ENCODE measurements around the gene RNF187. TPM values are rescaled to one million over a fixed set of nuclear protein-coding genes. Genes with fewer than 3 reads are reported as not detected.

RNF187 gene
- total RNA-seq, 1 donor from 2014 or later: 79.8 TPM

DNA sequence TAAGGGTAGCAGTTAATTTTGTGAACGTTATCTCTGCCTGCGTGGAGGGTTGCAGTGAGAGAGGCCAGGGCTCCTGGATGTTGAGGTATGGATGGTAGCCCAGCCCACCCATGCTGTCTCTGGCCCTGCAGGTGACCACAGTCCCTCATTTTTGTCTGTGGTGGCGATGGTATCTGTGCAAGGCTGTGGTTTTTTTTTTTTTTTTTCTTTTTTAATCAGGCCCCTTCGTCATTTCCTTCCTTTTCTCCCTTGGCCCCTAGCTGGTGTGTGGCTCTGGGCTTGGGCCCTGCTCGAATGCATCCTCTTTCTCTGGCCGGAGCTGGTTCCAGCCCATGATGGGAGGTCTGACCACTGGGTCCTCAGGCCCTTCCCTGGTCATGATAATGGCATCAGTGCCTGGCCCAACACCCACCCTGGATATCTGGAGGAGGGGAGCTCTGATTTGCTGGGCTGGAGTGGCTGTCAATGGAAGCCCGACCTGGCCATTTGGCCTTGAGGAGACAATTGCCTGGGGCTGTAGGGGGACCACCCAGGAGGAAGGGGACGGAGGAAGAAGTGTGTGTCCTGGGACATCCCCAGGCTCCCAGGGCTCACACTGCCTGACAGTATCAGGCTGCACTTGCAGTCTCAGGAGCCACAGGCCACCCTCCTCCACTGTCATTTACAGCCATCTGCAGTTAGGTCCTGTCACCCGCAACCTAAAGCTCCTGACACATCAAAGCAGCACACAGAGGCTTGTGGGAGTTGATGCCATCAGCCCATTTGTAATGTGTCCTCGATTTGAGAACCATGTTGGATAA, 8.1 kb upstream of the RNF187 start:
- intact Hi-C loops (cut with DNase I): no loop called here
- H3K27ac ChIP-seq: peak overlapping the region; percentile 47
- peaks cover 4% of the 10 kb centered on the region for H3K27me3 ChIP-seq (ENCODE audit: low read depth)
- no peaks in the 10 kb centered on the region for H3K36me3 ChIP-seq
- DNase-seq (no peak), ATAC-seq (peak; percentile 19 to 46)
- H3K9me3 ChIP-seq: no peaks in the 10 kb centered on the region
- no peak overlapping the region for H3K4me3 ChIP-seq
- H3K4me1 ChIP-seq: peaks cover 9% of the 10 kb centered on the region
- TF ChIP-seq, protein P1, sequence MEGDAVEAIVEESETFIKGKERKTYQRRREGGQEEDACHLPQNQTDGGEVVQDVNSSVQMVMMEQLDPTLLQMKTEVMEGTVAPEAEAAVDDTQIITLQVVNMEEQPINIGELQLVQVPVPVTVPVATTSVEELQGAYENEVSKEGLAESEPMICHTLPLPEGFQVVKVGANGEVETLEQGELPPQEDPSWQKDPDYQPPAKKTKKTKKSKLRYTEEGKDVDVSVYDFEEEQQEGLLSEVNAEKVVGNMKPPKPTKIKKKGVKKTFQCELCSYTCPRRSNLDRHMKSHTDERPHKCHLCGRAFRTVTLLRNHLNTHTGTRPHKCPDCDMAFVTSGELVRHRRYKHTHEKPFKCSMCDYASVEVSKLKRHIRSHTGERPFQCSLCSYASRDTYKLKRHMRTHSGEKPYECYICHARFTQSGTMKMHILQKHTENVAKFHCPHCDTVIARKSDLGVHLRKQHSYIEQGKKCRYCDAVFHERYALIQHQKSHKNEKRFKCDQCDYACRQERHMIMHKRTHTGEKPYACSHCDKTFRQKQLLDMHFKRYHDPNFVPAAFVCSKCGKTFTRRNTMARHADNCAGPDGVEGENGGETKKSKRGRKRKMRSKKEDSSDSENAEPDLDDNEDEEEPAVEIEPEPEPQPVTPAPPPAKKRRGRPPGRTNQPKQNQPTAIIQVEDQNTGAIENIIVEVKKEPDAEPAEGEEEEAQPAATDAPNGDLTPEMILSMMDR (IDR thresholded peaks at IDR 0.05): no peak

DNA sequence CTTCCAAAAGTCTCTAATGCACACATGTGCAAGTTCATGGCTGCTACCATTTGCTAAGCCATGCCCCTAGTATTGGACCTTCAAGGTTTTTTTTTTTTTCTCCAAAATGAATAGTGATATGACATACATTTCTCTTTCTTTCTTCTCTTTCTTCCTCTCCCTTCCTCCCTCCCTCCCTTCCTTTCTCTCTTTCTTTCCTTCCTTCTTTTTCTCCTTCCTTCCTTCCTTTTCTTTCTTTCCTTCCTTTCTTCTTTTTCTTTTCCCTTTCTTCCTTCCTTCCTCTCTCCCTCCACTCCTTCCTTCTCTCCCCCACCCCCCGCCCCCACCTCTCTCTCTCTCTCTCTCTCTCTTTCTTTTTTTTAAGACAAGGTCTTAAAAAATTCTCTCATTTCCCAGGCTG, 3.4 kb upstream of the RNF187 start:
- DNase-seq (no peak), ATAC-seq (no peak)
- TF ChIP-seq, protein P1 (IDR thresholded peaks at IDR 0.05): no peak
- intact Hi-C loops (cut with DNase I): no loop called here
- no peaks in the 10 kb centered on the region for H3K27me3 ChIP-seq (ENCODE audit: low read depth)
- no peaks in the 10 kb centered on the region for H3K36me3 ChIP-seq
- H3K27ac ChIP-seq: no peak overlapping the region
- H3K9me3 ChIP-seq: no peaks in the 10 kb centered on the region
- peaks cover 28% of the 10 kb centered on the region for H3K4me1 ChIP-seq
- H3K4me3 ChIP-seq: no peak overlapping the region

DNA sequence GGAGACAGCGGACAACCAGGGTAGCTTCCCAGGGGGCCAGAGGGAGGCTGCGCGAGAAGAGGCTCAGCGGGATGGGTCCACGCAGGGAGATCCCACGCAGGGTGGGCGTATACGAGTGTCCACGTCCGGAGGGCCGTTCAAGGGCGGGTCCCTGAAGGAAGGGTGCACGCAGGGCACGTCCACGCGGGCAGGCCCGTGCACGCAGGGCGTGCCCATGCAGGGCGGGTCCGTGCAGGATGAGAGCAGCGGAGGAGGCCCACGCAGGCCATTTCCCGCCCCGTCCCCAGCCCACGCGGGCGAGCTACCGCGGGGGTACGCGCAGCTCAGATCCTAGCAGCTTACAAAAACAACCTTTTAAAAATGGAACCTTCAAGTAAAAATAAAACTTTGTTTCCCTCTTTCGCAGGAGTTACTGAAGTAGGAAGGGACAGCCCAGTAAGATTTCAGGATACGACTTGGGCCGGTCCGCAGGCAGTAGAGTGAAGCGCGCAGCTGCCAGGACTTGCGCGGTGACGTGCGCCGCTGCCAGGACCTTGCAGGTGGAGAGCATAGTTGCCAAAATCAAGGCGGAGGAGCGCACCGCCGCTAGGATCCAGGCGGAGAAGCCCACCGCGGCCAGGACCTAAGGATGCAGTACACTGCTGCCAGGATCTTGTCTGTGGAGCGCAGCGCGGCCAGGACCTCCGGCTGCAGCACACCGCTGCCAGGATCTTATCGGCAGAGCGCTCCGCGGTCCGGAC, 416 bp upstream of the RNF187 start:
- Histone ChIP-seq H3K4me1 (peaks cover 38% of the 10 kb centered on the region), H3K36me3 (peaks cover 23% of the 10 kb centered on the region), H3K27me3 (ENCODE audit: low read depth) (no peaks in the 10 kb centered on the region), H3K9me3 (no peaks in the 10 kb centered on the region), H3K4me3 (peak overlapping the region; percentile 98), H3K27ac (peak overlapping the region; percentile 99)
- TF ChIP-seq, protein P1 (IDR thresholded peaks at IDR 0.05): no peak
- DNase-seq: peak; percentile 91
- intact Hi-C loops (cut with DNase I): no loop called here
- ATAC-seq: peak; percentile 92 to 94

DNA sequence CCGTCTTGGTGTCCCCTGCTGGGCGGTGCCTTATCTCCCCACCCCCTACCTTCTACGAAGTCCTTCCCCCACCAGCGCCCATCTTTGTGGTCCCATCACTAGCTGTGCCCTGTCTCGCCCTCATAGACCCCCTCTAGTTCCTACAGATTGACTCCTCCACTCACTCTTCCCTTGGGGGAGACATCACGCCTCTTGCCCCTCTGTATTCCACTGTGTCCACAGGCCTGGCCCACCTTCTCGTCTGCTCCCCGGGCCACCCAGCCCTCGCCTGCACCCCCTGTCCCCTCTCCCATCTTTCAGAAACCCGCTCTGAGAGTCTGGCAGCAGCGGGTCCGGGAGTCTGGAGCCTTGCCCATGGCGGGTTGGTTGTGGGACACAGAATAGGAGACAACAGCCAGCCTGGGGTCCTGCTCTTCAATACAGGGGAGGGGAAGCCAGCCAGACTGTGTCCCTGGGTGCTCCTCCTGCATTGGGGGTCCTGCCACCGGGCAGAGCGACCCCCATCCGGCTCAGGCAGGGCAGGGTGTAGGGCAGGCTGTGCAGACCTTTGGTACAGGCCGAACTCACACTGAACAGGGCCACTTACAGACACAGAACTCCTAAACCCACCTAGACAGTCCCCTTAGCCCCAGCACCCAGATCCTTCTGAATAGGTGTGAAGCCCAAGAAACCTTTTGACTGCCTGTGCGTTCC, 1.1 kb downstream of the RNF187 start:
- Histone ChIP-seq H3K27me3 (ENCODE audit: low read depth) (no peaks in the 10 kb centered on the region), H3K9me3 (no peaks in the 10 kb centered on the region), H3K36me3 (peaks cover 34% of the 10 kb centered on the region), H3K4me1 (peaks cover 38% of the 10 kb centered on the region), H3K27ac (peak overlapping the region; percentile 99), H3K4me3 (peak overlapping the region; percentile 98)
- ATAC-seq (no peak), DNase-seq (no peak)
- TF ChIP-seq, protein P1 (IDR thresholded peaks at IDR 0.05): no peak
- intact Hi-C loops (cut with DNase I): no loop called here

DNA sequence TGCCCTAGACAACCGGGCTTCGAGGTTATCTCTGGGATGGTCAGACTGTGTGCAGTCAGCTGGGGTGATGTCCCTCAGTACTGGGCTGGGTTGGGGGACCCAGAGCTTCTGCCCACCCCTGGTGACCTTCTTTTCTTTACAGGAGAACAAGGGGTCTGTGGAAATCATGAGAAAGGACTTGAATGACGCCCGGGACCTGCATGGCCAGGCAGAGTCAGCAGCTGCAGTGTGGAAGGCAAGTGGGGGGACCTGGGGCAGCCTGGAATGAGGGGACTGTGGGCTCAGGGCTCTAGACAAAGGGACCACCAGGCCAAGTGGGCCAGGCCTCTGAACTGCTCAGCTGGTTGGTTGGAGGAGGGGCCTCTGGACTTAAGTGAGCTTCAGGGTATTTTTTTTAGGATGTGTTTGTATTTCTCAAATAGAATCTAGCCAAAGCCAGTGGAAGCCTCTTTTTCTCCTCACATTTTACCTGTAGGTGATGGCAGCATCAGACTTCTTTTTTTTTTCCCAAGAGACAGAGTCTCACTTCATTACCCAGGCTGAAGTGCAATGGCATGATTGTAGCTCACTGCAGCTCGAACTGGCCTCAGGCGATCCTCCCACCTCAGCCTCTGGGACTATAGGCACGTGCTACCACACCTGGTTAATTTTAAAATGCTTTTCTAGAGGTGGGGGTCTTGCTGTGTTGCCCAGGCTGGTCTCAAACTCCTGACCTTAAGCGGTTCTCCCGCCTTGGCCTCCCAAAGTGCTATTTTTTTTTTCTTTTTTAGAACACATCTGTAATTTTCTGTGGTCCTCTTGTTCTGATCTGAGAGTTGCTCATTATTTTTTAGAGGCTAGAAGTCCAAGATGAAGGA, 1.9 kb downstream of the RNF187 start:
- H3K27ac ChIP-seq: no peak overlapping the region
- intact Hi-C loops (cut with DNase I): no loop called here
- DNase-seq: no peak
- H3K4me3 ChIP-seq: peak overlapping the region; percentile 98
- TF ChIP-seq, protein P1 (IDR thresholded peaks at IDR 0.05): no peak
- H3K36me3 ChIP-seq: peaks cover 42% of the 10 kb centered on the region
- no peaks in the 10 kb centered on the region for H3K9me3 ChIP-seq
- ATAC-seq: no peak
- no peaks in the 10 kb centered on the region for H3K27me3 ChIP-seq (ENCODE audit: low read depth)
- peaks cover 38% of the 10 kb centered on the region for H3K4me1 ChIP-seq
